ENCODE data around the gene ALDH3A1.

DNA sequence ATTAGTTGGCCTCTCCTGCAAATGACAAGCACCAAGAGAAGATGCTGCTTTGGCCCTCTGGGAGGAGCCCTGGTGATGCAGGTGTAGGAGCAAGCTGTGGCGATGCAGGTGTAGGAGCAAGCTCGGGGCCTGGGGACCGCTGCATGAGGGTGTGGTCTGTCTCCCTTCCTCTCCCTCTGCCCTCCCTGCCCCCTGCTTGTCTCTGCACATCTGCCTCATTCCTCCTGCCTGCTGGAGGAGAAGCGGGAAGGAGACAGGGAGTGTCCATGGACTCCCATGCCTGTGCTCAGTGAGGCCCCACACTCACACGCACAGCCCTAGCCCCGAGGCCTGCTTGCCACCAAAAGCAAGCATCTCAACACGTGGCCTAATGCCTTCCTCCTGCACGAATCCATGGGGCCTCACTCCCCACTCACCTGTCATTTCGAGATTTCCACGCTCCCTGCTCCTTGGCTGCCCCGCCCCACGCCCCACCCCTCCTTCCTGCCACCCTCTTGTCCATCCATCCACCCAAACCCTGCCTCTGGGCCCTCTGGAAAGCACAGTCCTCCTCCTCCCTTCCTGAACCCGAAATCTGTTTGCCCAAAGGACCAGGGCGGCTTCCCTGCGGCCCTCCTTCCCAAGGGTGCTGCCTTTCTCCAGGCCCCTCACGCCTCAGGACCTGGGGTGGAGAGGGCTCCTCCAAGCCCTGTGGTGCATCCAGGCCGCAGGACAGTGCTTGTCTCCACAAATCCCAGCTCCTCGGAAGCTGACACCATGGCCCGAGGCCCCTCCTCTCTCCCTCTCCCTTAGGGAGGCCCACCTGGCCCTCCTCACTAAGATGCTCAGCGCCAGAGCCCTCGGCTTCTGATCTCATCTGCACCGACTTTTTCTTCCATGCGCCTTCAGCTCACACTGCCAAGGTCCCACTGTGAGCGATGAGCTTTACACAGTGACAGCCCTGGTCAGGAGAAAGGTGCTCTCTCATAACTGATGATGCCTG is 11.8 kb upstream of the ALDH3A1 start:
- TF ChIP-seq POLR2A (IDR thresholded peaks at IDR 0.05; ENCODE audit: low read depth, low read length) (no peak), TAF1 (IDR thresholded peaks at IDR 0.05; ENCODE audit: low read depth, low read length) (no peak), POLR2AphosphoS5 (IDR thresholded peaks at IDR 0.05; ENCODE audit: low read depth, low read length) (no peak), SPI1 (IDR thresholded peaks at IDR 0.05; ENCODE audit: low read depth, low read length) (no peak), POU2F2 (IDR thresholded peaks at IDR 0.05; ENCODE audit: low read depth, low read length) (no peak), PAX5 (IDR thresholded peaks at IDR 0.05; ENCODE audit: insufficient read depth, low read length, severe bottlenecking) (no peak)
